OCI-LY7 (cell line): Measurements from ENCODE around the gene QDPR.

Experiments
- CTCF ChIP-seq: fragments of 200-600 bp; sonication (generic); conservative IDR thresholded peaks from 2 replicates; pipeline ENCODE4 v1.5.1; 2014; ENCODE audit warnings: mild to moderate bottlenecking, antibody characterized with exemption, low read length, moderate library complexity, mixed read lengths
- EZH2phosphoT487 ChIP-seq: fragments of 200-600 bp; sonication (generic); IDR thresholded peaks from 2 replicates; pipeline ENCODE4 v1.6.1; 2018; ENCODE audit warnings: low read depth, borderline replicate concordance, mild to moderate bottlenecking, mixed run types, antibody characterized with exemption, low read length, moderate library complexity, mixed read lengths

DNA sequence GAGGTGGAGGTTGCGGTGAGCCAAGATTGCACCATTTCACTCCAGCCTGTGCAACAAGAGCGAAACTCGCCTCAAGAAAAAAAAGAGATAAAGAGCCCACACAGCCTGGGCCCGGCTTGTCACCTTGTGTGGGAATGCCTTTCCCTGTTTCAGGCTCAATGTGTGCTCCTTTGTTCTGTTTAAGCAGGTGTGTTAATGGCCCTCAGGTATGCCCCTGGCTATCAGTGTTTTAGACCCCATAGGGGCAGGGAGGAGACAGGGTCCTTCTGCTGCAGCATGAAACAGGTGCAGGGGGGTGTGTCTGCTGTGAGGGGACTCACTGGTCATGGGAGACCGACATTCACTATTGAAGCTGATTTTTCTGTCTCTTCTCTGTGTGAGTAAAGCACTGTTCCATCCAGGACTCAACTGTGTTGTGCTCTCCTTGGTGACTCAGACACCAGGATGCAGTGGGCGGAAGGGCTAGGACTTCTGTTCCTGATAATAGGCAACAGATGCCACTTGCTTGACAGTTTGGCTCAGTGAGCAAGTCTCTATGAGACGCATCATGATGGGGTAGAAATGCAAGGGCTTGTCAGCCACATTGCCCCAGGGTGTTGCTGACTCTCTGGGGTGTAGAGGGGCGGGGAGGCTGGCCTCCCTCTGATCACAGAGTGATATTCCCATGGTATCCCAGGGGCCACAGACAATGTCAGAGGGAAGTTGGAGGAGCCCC is 49.5 kb upstream of the QDPR start:
- TF ChIP-seq CTCF, result no peak
- TF ChIP-seq EZH2phosphoT487, result no peak
